Adrenal gland (tissue), 12 donors: ENCODE results near the gene WWOX. TPM values are rescaled to one million over a fixed set of nuclear protein-coding genes. Genes with fewer than 3 reads are reported as not detected.

Experiments used
- DNase-seq, 7 donors: peaks; one replicate each; pipeline ENCODE4 v3.0.0-alpha.2; 2019 to 2020
- H3K27ac ChIP-seq, 5 donors: fragments of 200-600 bp; sonication (generic) in 4 of 5; 1 replicate in 3 of 5; 2 replicates in 2 of 5; pipeline versions ENCODE4 v1.5.1 to v1.8.0; 2016 to 2020; ENCODE audit warnings: mild to moderate bottlenecking in 1 of 5
- H3K27me3 ChIP-seq: fragments of 200-600 bp; 2 replicates; pipeline ENCODE4 v1.8.0; 2021
- H3K36me3 ChIP-seq, 2 donors: fragments of 200-600 bp; replicated peaks in 1 of 2; 1 replicate in 1 of 2; 2 replicates in 1 of 2; pipeline versions ENCODE4 v1.5.1 to v1.8.0; 2018 to 2022
- H3K4me1 ChIP-seq, 2 donors: fragments of 200-600 bp; replicated peaks in 1 of 2; 1 replicate in 1 of 2; 2 replicates in 1 of 2; pipeline versions ENCODE4 v1.5.1 to v1.8.0; 2018 to 2021
- H3K4me3 ChIP-seq, 4 donors: fragments of 200-600 bp; sonication (generic) in 3 of 4; one replicate each; pipeline ENCODE4 v1.5.1; 2016 to 2018
- H3K9me3 ChIP-seq, 3 donors: fragments of 200-600 bp; sonication (generic) in 1 of 3; replicated peaks in 1 of 3; 1 replicate in 2 of 3; 2 replicates in 1 of 3; pipeline versions ENCODE4 v1.5.1 to v1.8.0; 2016 to 2021
- POLR2A ChIP-seq, 2 donors: fragments of 450-650 bp; IDR thresholded peaks; one replicate each; pipeline ENCODE4 v1.6.1; 2017; ENCODE audit warnings: antibody characterized with exemption in 2 of 2, mild to moderate bottlenecking in 2 of 2, moderate library complexity in 1 of 2
- WGBS, 4 donors: extraction: QIAGEN DNeasy Blood & Tissue Kit in 2 of 4; methylation state at CpG; one replicate each; pipeline versions ENCODE4 v1.1.5 to v1.1.7; 2013 to 2017; 5-methylcytosine and 5-hydroxymethylcytosine counted together
- intact Hi-C, 2 donors: fragments of 100-400 bp; cut with DNase I; formaldehyde crosslinking; loops; one replicate each; pipeline versions ENCODE4 v1.14.1 to v1.15.0; 2022 to 2023
- polyA plus RNA-seq, 3 donors: library from polyadenylated mRNA; stranded (reverse); fragments of 200-250 nt in 2 of 3; fragments of 350-450 nt in 1 of 3; fragmentation: Illumina TruSeq in 1 of 3; extraction: RNeasy Lipid Tissue Mini Kit (QIAGEN cat#74804) in 1 of 3; gene quantifications; one replicate each; pipeline ENCODE4 v1.2.3, GENCODE V29; 2013 to 2014
- total RNA-seq, 9 donors: library from RNA; depleted of rRNA in 4 of 9; stranded (reverse); fragments of >200 nt in 4 of 9; fragments of 120-200 nt in 1 of 9; fragmentation: NEBNext Ultra II Directional in 1 of 9; extraction: Animal tissue kit (Norgen Biotek cat#: 25700) in 1 of 9; gene quantifications; one replicate each; pipeline versions ENCODE4 v1.1.0 to v1.2.4, GENCODE V29; 2013 to 2023
- TF ChIP-seq, protein P1 (sequence below), 6 experiments: fragments of 450-650 bp in 4 of 6; fragments of 200-600 bp in 2 of 6; sonication (generic) in 1 of 6; IDR thresholded peaks; 1 replicate in 5 of 6; 2 replicates in 1 of 6; pipeline versions ENCODE4 v1.5.1 to v1.8.0; 2016 to 2021; ENCODE audit warnings: antibody characterized with exemption in 6 of 6, mild to moderate bottlenecking in 2 of 6, moderate library complexity in 1 of 6
- donor health status: healthy with polysubstance abuse.
- donor health status: Bipolar disorder and iron deficiency.
- donor health status: DM: yes; HTN: yes; CAD: no.
- donor health status: DM: no; HTN: no; CAD: no.
- donor health status: DM: no; HTN: no; CAD: no.
- donor health status: DM: yes; HTN: yes; CAD: no.

The WWOX gene
- total and polyA plus RNA-seq, 12 donors, result 11.8 to 74.6 (median 20.5) TPM

DNA sequence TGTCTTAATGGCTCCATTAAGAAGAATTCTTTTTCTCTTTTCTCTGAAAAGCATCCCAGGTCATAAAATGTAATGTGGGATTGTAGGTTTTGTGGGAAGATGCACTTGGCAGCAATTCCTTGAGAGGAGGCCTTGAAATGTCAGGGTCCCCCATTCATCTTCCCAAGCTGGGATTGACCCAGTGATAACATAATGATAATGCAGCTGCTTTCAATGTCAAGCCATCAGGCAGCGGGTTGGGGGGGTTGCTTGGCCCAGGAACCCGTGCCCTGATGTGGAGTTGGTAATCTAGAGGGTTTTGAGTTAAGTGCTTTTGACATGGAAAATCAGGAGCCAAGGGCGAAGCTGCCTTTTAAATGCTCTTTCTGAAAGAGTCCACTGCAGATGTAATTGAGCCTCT is 484.0 kb downstream of the WWOX start:
- Histone ChIP-seq H3K9me3 (no peaks in the 10 kb centered on the region), H3K4me3 (no peak overlapping the region), H3K36me3 (no peaks in the 10 kb centered on the region), H3K27me3 (no peaks in the 10 kb centered on the region), H3K27ac (no peak overlapping the region), H3K4me1 (no peaks in the 10 kb centered on the region)
- WGBS, 4 donors, result 41 to 58% (median 49%) methylated on average over 3 of the region's 3 CpGs
- intact Hi-C loops, result no loop called here
- TF ChIP-seq, protein P1, sequence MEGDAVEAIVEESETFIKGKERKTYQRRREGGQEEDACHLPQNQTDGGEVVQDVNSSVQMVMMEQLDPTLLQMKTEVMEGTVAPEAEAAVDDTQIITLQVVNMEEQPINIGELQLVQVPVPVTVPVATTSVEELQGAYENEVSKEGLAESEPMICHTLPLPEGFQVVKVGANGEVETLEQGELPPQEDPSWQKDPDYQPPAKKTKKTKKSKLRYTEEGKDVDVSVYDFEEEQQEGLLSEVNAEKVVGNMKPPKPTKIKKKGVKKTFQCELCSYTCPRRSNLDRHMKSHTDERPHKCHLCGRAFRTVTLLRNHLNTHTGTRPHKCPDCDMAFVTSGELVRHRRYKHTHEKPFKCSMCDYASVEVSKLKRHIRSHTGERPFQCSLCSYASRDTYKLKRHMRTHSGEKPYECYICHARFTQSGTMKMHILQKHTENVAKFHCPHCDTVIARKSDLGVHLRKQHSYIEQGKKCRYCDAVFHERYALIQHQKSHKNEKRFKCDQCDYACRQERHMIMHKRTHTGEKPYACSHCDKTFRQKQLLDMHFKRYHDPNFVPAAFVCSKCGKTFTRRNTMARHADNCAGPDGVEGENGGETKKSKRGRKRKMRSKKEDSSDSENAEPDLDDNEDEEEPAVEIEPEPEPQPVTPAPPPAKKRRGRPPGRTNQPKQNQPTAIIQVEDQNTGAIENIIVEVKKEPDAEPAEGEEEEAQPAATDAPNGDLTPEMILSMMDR (IDR thresholded peaks at IDR 0.05), result no peak
- TF ChIP-seq POLR2A (IDR thresholded peaks at IDR 0.05), result no peak
- no peak for DNase-seq

DNA sequence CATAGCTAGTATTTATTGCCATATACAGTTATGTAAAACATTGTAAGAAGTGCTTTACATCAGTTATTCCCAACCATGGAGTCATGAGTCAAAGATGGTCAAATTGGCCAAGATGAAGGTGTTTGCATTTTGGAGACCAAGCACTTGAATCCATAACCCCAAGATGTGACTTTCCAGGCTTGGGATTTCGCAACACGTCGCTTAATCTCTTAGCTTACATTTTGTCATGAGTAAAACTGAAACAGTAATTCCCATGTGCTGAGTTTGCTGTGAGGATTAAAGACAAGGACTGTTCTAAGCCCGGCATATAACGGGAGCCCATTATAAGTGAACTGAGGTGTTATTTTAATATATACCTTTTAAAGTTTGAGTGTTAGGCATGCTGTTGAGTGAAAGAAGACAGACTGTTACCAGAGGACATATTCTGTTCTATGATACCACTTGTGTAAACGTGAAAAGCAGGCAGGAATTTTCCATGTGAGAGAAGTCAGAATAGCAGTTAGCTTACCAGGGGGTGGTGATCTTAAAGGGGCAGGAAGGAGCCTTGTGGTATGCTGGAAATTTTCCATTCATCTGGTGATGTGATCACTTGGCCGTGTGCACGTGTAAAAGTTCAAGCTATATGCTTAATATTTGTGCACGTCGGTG is 484.9 kb downstream of the WWOX start:
- H3K27me3 ChIP-seq, result no peaks in the 10 kb centered on the region
- no peak for DNase-seq
- no peaks in the 10 kb centered on the region for H3K9me3 ChIP-seq
- H3K36me3 ChIP-seq, result no peaks in the 10 kb centered on the region
- TF ChIP-seq, protein P1 (IDR thresholded peaks at IDR 0.05), result no peak
- TF ChIP-seq POLR2A (IDR thresholded peaks at IDR 0.05), result no peak
- no peak overlapping the region for H3K27ac ChIP-seq
- intact Hi-C loops, result no loop called here
- 92 to 97% (median 95%) methylated on average over 10 of the region's 10 CpGs for WGBS, 4 donors
- no peak overlapping the region for H3K4me3 ChIP-seq
- no peaks in the 10 kb centered on the region for H3K4me1 ChIP-seq

DNA sequence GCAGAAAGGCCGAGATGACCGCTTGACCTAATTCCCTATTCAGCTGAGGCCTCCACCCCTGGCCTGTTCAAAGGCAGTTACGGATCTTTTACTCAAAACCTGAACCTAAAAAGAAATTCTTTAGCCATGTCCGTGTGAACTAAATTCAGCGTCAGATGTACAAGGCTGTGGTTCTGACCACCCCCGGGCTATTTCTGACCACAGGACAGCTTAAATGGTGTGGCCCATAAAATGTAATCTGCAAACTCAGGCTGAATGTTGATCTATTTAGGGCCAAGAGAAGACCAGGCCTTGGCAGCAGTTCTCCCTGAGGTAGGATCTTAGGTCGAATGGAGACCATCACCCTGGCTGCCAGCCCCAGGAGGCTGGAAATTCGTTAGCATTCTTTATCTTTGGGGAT is 485.5 kb downstream of the WWOX start:
- Histone ChIP-seq H3K4me3 (no peak overlapping the region), H3K4me1 (no peaks in the 10 kb centered on the region), H3K27ac (no peak overlapping the region), H3K27me3 (no peaks in the 10 kb centered on the region), H3K9me3 (no peaks in the 10 kb centered on the region), H3K36me3 (no peaks in the 10 kb centered on the region)
- intact Hi-C loops, result no loop called here
- WGBS, 4 donors, result 91 to 95% (median 93%) methylated on average over 8 of the region's 8 CpGs
- TF ChIP-seq, protein P1 (IDR thresholded peaks at IDR 0.05), result no peak
- no peak for TF ChIP-seq POLR2A (IDR thresholded peaks at IDR 0.05)
- DNase-seq, result no peak

DNA sequence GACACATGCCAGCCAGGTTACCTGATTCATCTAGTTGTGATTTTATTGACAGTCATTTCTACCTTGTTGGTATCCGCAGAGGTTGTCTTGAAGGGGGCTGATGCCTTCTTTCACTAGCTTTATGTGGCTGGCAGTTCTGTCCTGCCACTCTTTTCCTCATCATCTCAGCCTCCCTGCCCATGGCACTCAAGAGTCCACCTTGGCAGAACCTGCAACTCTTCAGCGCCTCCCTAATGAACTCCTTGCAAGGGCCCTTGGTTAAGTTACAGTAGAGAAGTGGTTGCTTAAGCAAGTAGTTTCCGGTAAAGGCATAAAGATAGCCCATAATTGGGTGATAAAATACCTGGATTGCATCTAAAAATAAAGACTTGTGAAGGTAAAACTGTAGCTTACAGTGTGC is 489.9 kb downstream of the WWOX start:
- Histone ChIP-seq H3K36me3 (no peaks in the 10 kb centered on the region), H3K4me3 (no peak overlapping the region), H3K27me3 (no peaks in the 10 kb centered on the region), H3K9me3 (no peaks in the 10 kb centered on the region), H3K4me1 (no peaks in the 10 kb centered on the region), H3K27ac (no peak overlapping the region)
- DNase-seq, result no peak
- TF ChIP-seq, protein P1 (IDR thresholded peaks at IDR 0.05), result no peak
- no peak for TF ChIP-seq POLR2A (IDR thresholded peaks at IDR 0.05)
- intact Hi-C loops, result no loop called here
- WGBS, 4 donors, result 88 to 98% (median 95%) methylated on average over 3 of the region's 3 CpGs
